CD4-positive, alpha-beta T cell treated with Interleukin-6 for 4 hours (primary cell): ENCODE data around the gene CD58.

Source experiments
- DNase-seq: peaks from one replicate; pipeline ENCODE4 v3.0.0-alpha.2; 2020; ENCODE audit warnings: mixed read lengths

Gene CD58

DNA sequence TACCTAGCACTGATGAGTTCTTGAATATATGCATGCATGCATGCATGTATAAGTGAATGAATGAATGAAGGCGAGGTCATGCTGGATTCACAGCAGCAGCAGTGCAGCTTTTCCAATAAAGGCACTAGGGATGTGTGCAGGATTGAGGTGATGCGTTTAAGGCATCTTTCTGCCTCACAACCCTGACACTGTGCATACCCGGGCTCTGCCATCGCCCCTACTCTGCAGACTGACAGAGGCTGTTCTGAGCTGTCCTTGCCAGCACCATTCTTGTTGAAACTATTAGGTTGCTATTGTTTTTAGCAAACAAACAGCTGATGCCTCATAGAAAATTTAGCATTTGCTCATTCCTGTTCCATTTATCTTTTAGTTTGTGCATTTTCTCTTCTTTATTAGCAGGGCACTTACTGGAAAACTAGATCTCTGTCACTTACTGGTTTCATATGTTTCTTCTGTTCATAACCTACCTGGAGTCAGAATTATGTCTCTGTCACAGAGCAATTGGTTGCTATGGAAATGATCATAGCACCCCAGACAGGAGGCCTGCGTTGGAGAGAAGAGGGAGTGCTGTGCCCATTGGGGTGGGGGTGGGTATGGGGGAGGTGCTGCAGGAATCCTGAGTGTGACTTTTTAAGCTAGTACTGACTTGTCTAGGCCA is 79.0 kb downstream of the CD58 start:
- DNase-seq: no peak

- DNase-seq: no peak
Measured at GRCh38 chr1:116490588-116490987, 80.2 kb downstream of the CD58 start.

DNA sequence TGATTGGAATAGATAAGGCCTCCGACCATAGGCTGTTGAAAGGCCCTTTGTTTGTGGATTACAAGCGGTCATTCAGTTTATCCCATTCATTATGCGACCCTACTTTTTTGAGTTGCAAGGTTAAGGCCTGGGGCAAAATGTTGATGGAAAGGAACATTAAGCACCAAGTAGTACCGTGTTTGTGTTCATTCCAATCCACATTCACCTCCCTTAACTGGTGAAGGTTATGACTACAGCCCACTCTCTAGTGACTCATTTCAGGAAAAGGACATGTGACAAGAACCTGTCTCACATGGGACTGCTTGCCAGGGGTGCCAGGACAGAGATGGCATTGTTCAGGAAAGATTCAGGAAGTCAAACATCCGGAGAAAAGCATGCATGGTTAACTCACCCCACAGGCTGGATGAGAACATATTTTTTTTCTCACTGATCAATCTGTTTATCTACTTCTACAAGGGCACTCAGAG is 81.6 kb downstream of the CD58 start:
- no peak for DNase-seq

DNA sequence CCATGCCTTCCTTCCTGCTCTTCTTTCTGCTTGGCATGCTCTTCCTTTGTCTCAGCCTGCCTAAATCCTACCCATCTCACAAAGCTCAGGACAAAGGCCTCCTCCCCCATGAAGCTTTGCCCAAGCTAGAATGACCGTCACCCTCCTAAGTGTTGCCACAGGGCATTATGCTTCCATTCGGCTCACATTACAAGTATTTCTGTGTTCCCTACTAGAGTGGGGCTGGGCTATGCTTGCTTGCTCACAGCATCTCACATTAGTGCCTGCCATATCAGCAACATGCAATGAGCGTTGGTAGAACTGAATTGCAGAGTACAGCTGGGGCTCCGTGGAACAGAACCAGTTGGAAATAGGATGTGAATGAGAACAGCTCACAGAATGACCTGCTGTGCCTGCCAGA is 82.8 kb downstream of the CD58 start:
- DNase-seq: no peak

DNA sequence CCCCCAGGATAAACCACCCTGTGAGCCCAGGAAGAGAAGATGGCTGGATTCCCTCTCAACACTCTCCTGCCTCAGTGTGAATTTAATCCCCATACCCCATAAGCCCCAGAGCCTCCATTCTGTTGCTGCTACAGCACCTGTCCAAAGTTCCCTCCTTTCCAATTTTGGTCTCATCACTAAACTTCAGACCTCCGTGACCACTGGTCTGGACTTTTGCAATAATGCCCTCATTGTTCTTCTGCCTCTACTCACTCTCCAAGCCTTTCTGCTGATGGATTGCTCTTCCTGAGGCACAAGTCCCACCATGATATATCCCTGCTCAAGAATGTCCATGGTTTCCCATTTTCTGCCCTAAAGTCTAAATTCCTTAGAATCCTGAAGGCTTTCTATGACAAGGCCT is 83.2 kb downstream of the CD58 start:
- no peak for DNase-seq

DNA sequence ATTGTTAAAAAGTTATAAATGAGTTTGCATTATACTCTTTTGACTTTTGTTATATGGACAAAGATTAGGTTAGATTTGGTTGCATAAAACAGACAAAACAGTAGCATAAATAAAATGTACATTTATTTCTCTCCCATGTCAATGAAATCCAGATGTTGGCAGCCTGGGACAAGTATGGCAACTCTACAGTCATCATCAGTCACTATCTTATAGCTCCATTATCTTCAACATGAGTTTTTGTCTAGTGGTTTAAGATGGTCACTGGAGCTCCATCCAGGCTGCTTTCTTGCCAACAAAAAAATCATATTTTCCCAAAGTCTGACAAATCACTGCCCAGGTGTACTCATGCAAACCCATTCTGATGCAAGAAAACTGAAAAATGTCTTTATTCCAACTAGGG is 83.8 kb downstream of the CD58 start:
- DNase-seq: no peak

DNA sequence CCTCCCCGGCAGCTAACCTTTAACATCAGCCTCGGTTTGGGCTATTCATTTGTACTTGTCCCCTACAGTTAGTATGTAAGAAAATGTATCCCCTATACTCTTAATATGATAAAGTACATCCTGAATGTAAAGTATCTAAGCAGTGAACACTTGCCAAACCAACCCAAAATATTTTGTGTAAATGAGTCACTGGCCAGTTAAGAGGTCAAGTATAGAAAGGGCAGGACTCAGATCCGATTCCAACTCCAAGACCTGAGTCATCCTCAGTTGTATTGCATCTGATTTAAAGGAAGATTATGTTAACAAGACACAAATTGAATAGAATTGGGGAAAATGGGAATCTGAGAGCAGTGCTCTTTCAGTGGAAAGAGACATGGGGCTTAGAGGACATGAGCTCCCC is 84.4 kb downstream of the CD58 start:
- DNase-seq: no peak

DNA sequence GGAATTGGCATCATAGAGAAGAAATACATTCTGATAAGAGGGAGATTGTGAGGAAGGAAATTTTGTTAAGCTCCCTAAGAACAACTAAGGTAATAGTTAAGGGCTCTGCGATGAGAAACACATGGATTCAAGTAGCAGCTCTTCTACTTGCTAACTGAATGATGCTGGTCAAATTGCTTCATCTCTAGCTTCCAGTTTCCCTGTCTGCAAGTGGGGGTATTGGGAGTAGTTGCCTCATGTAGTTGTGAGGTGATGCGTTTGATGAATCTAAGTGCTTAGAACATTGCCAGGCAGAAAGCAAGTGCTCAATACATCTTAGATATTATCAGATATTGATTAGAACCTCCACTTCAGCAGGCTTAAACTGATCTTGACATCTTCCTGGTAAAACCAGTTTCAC is 84.8 kb downstream of the CD58 start:
- no peak for DNase-seq

GRCh38 chr1:116485071-116485735 is 85.6 kb downstream of the CD58 start:
- DNase-seq: peak; percentile 92

- DNase-seq: no peak
Measured at GRCh38 chr1:116483481-116484309, 87.1 kb downstream of the CD58 start.

- no peak for DNase-seq
Measured at GRCh38 chr1:116482490-116482889, 88.3 kb downstream of the CD58 start.

- no peak for DNase-seq
Measured at GRCh38 chr1:116481934-116482333, 88.9 kb downstream of the CD58 start.

DNA sequence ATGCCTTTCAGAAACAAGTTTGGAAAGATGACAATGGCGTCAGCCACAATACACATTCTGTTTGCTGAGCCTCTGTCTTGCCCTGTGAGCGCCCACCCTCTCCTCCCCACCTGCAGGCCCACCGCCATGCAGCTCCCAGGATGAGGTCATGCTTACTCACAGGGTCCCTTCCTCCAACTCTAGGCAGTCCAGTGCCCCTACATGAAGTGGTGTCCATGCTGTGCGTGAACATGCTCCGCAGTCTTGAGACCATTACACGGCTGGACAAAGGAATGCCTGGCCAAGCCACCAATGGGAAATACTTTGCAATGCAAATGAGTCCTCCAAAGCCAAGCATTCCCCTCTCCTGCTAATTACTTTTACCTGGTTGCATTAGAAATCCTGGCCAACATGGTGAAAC is 92.2 kb downstream of the CD58 start:
- no peak for DNase-seq

- DNase-seq: no peak
Measured at GRCh38 chr1:116477429-116477828, 93.4 kb downstream of the CD58 start.

- no peak for DNase-seq
Measured at GRCh38 chr1:116476321-116476720, 94.5 kb downstream of the CD58 start.

- DNase-seq: no peak
Measured at GRCh38 chr1:116475850-116476218, 95.0 kb downstream of the CD58 start.

- DNase-seq: no peak
Measured at GRCh38 chr1:116474921-116475849, 95.6 kb downstream of the CD58 start.

- no peak for DNase-seq
Measured at GRCh38 chr1:116472431-116472961, 98.3 kb downstream of the CD58 start.

GRCh38 chr1:116471241-116471640 is 99.6 kb downstream of the CD58 start:
- no peak for DNase-seq

GRCh38 chr1:116470671-116471070 is 100.2 kb downstream of the CD58 start:
- DNase-seq: no peak

GRCh38 chr1:116466810-116467557 is 103.8 kb downstream of the CD58 start:
- no peak for DNase-seq
